HCT116 (cell line): ENCODE measurements around the gene TRIM24.

Experiments
- CTCF ChIP-seq, 3 experiments: fragments of 200-600 bp in 1 of 3; sonication (generic) in 1 of 3; IDR thresholded peaks in 2 of 3; conservative IDR thresholded peaks in 1 of 3; 2 replicates each; pipeline ENCODE4 v1.5.1; 2012 to 2017; ENCODE audit warnings: low read depth in 2 of 3, low read length in 2 of 3, antibody characterized with exemption in 1 of 3, borderline replicate concordance in 1 of 3, control low read depth in 1 of 3, mild to moderate bottlenecking in 1 of 3, mixed read lengths in 1 of 3, mixed run types in 1 of 3, moderate library complexity in 1 of 3; ENCODE audit not compliant: insufficient read depth in 1 of 3
- FOSL1 ChIP-seq: IDR thresholded peaks from 2 replicates; pipeline ENCODE4 v1.6.1; 2012; ENCODE audit warnings: low read depth
- POLR2A ChIP-seq: IDR thresholded peaks from 2 replicates; pipeline ENCODE4 v1.7.0; 2011; ENCODE audit warnings: borderline replicate concordance; ENCODE audit not compliant: insufficient read depth, insufficient read length; ENCODE audit errors: extremely low read depth

GRCh38 chr7:138627361-138627760 lies 167.3 kb downstream of the TRIM24 start:
- no peak for TF ChIP-seq FOSL1
- TF ChIP-seq CTCF (IDR thresholded peaks at IDR 0.05 in 2 of 3, conservative IDR thresholded peaks at IDR 0.05 in 1 of 3; ENCODE audit: borderline replicate concordance in 1 of 3, insufficient read depth in 1 of 3, low read depth in 2 of 3, low read length in 2 of 3) = no peak
- TF ChIP-seq POLR2A = no peak
